ENCODE results near the gene CHST8.

- TF ChIP-seq FOXM1 (IDR thresholded peaks at IDR 0.05; ENCODE audit: borderline replicate concordance, low read depth) (no peak), YY1 (IDR thresholded peaks at IDR 0.05; ENCODE audit: low read depth) (no peak), EP300 (IDR thresholded peaks at IDR 0.05; ENCODE audit: borderline replicate concordance) (no peak), USF1 (IDR thresholded peaks at IDR 0.05) (no peak), REST (IDR thresholded peaks at IDR 0.05; ENCODE audit: low read depth) (no peak), CEBPB (IDR thresholded peaks at IDR 0.05) (no peak)
- TF ChIP-seq, protein P1, sequence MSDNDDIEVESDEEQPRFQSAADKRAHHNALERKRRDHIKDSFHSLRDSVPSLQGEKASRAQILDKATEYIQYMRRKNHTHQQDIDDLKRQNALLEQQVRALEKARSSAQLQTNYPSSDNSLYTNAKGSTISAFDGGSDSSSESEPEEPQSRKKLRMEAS (IDR thresholded peaks at IDR 0.05): no peak
Observed at GRCh38 chr19:33819506-33819879, 197.7 kb downstream of the CHST8 start.
